Neural cell (in vitro differentiated cells): ENCODE data around the gene SDK1. TPM values are rescaled to one million over a fixed set of nuclear protein-coding genes. Genes with fewer than 3 reads are reported as not detected.

Experiments
- H2AFZ ChIP-seq: fragments of 200-600, 300-800 bp; sonication (generic), shearing (Covaris generic); 2 replicates; pipeline ENCODE4 v1.6.0; 2014; ENCODE audit warnings: low read depth, mild to moderate bottlenecking, antibody characterized with exemption, low read length, moderate library complexity
- H3F3A ChIP-seq: fragments of 200-600 bp; shearing (Covaris generic); 2 replicates; pipeline ENCODE4 v1.6.1; 2016; ENCODE audit warnings: mild to moderate bottlenecking, moderate library complexity, mixed read lengths, antibody characterized with exemption, low read length; ENCODE audit not compliant: insufficient read depth, poor library complexity, severe bottlenecking
- H3K27ac ChIP-seq: fragments of 200-600, 300-800 bp; sonication (generic), shearing (Covaris generic); 2 replicates; pipeline ENCODE4 v1.5.1; 2014; ENCODE audit warnings: mild to moderate bottlenecking, low read length, moderate library complexity
- H3K27me3 ChIP-seq: fragments of 300-800, 200-600 bp; sonication (generic), shearing (Covaris generic); 2 replicates; pipeline ENCODE4 v1.6.0; 2014; ENCODE audit warnings: mild to moderate bottlenecking, low read depth, low read length, moderate library complexity; ENCODE audit not compliant: insufficient read depth
- H3K36me3 ChIP-seq: fragments of 300-800, 200-600 bp; sonication (generic), shearing (Covaris generic); 2 replicates; pipeline ENCODE4 v1.5.1; 2014; ENCODE audit warnings: mild to moderate bottlenecking, antibody characterized with exemption, low read length, moderate library complexity; ENCODE audit not compliant: insufficient read depth
- H3K4me2 ChIP-seq: fragments of 300-800, 200-600 bp; sonication (generic), shearing (Covaris generic); 2 replicates; pipeline ENCODE4 v1.6.0; 2014; ENCODE audit warnings: mild to moderate bottlenecking, low read length
- H3K4me3 ChIP-seq: fragments of 300-800, 200-600 bp; sonication (generic), shearing (Covaris generic); 2 replicates; pipeline ENCODE4 v1.5.1; 2014; ENCODE audit warnings: mild to moderate bottlenecking, low read length, moderate library complexity
- H3K79me2 ChIP-seq: fragments of 200-600 bp; shearing (Covaris generic); replicated peaks from 2 replicates; pipeline ENCODE4 v1.6.0; 2014; ENCODE audit warnings: mild to moderate bottlenecking, low read length, moderate library complexity; ENCODE audit not compliant: insufficient read depth
- H3K9ac ChIP-seq: fragments of 300-800, 200-600 bp; sonication (generic), shearing (Covaris generic); 2 replicates; pipeline ENCODE4 v1.6.1; 2016; ENCODE audit warnings: mild to moderate bottlenecking, low read length, mixed read lengths
- H3K9me2 ChIP-seq: fragments of 200-600 bp; shearing (Covaris generic); 2 replicates; pipeline ENCODE4 v1.6.1; 2016; ENCODE audit warnings: mild to moderate bottlenecking, low read length, mixed read lengths; ENCODE audit not compliant: insufficient read depth
- H3K9me3 ChIP-seq: fragments of 200-600, 300-800 bp; sonication (generic), shearing (Covaris generic); 2 replicates; pipeline ENCODE4 v1.6.1; 2016; ENCODE audit warnings: mild to moderate bottlenecking, mixed run types, low read length, moderate library complexity, mixed read lengths
- H4K20me1 ChIP-seq: fragments of 200-600 bp; shearing (Covaris generic); 2 replicates; pipeline ENCODE4 v1.6.1; 2016; ENCODE audit warnings: mild to moderate bottlenecking, mixed run types; ENCODE audit not compliant: insufficient read depth
- CTCF ChIP-seq: fragments of 450-650 bp; IDR thresholded peaks from 2 replicates; pipeline ENCODE4 v1.5.1; 2014; ENCODE audit warnings: antibody characterized with exemption, mild to moderate bottlenecking, moderate library complexity; ENCODE audit not compliant: poor library complexity, severe bottlenecking
- EP300 ChIP-seq: fragments of 450-650 bp; conservative IDR thresholded peaks from 2 replicates; pipeline ENCODE4 v1.6.1; 2014; ENCODE audit warnings: antibody characterized with exemption, mild to moderate bottlenecking, moderate library complexity; ENCODE audit not compliant: poor library complexity, severe bottlenecking
- EZH2 ChIP-seq: fragments of 200-600, 300-800 bp; shearing (Covaris generic), sonication (generic); IDR thresholded peaks from 2 replicates; pipeline ENCODE4 v1.6.1; 2014; ENCODE audit warnings: antibody characterized with exemption, low read length, borderline replicate concordance, mild to moderate bottlenecking; ENCODE audit not compliant: insufficient read depth, poor library complexity, severe bottlenecking
- MXI1 ChIP-seq: fragments of 450-650 bp; conservative IDR thresholded peaks from 2 replicates; pipeline ENCODE4 v1.6.1; 2014; ENCODE audit warnings: antibody characterized with exemption, mild to moderate bottlenecking; ENCODE audit not compliant: poor library complexity, severe bottlenecking
- POLR2AphosphoS5 ChIP-seq: IDR thresholded peaks from 2 replicates; pipeline ENCODE4 v1.6.1; 2012
- RAD21 ChIP-seq: fragments of 450-650 bp; conservative IDR thresholded peaks from 2 replicates; pipeline ENCODE4 v1.6.1; 2014; ENCODE audit warnings: antibody characterized with exemption, mild to moderate bottlenecking, moderate library complexity
- REST ChIP-seq: IDR thresholded peaks from 2 replicates; pipeline ENCODE4 v1.6.1; 2012; ENCODE audit warnings: borderline replicate concordance
- SMC3 ChIP-seq: fragments of 450-650 bp; conservative IDR thresholded peaks from 2 replicates; pipeline ENCODE4 v1.6.1; 2014; ENCODE audit warnings: antibody characterized with exemption, mild to moderate bottlenecking, moderate library complexity; ENCODE audit not compliant: poor library complexity
- TAF1 ChIP-seq: IDR thresholded peaks from 2 replicates; pipeline ENCODE4 v1.6.1; 2012; ENCODE audit warnings: low read depth
- polyA plus RNA-seq: library from polyadenylated mRNA; depleted of rRNA; stranded (reverse); fragments of >200 nt; gene quantifications from 2 replicates; pipeline ENCODE4 v1.2.3, GENCODE V29; 2014

SDK1 gene
- polyA plus RNA-seq, 1 donor from 2014 or later, result 2.7 TPM

GRCh38 chr7:4162884-4163564, 862.0 kb downstream of the SDK1 start:
- Histone ChIP-seq H3K4me2 (no peak overlapping the region), H3K9me3 (no peaks in the 10 kb centered on the region), H3K9me2 (no peaks in the 10 kb centered on the region), H3K4me3 (no peak overlapping the region), H2AFZ (no peak overlapping the region), H3F3A (no peaks in the 10 kb centered on the region), H3K9ac (no peak overlapping the region), H4K20me1 (no peaks in the 10 kb centered on the region), H3K79me2 (no peaks in the 10 kb centered on the region), H3K27ac (no peak overlapping the region), H3K36me3 (no peaks in the 10 kb centered on the region), H3K27me3 (no peaks in the 10 kb centered on the region)
- TF ChIP-seq TAF1 (no peak), MXI1 (no peak), POLR2AphosphoS5 (no peak), SMC3 (no peak), RAD21 (no peak), EZH2 (no peak), CTCF (no peak), EP300 (no peak), REST (no peak)

GRCh38 chr7:4163565-4164203, 862.6 kb downstream of the SDK1 start:
- no peaks in the 10 kb centered on the region for H3F3A ChIP-seq
- H3K27me3 ChIP-seq, result no peaks in the 10 kb centered on the region
- H3K9me3 ChIP-seq, result no peaks in the 10 kb centered on the region
- H3K27ac ChIP-seq, result no peak overlapping the region
- no peak overlapping the region for H3K4me2 ChIP-seq
- no peaks in the 10 kb centered on the region for H3K79me2 ChIP-seq
- H4K20me1 ChIP-seq, result no peaks in the 10 kb centered on the region
- no peak for TF ChIP-seq EZH2
- no peak overlapping the region for H2AFZ ChIP-seq
- no peak overlapping the region for H3K4me3 ChIP-seq
- H3K36me3 ChIP-seq, result no peaks in the 10 kb centered on the region
- H3K9me2 ChIP-seq, result no peaks in the 10 kb centered on the region
- no peak overlapping the region for H3K9ac ChIP-seq
